Caco-2 (cell line): ENCODE measurements around the gene SEMA3F. TPM values are rescaled to one million over a fixed set of nuclear protein-coding genes. Genes with fewer than 3 reads are reported as not detected.

Experiments used
- BruUV-seq: library from RNA; stranded (reverse); fragments of 400-500 nt; replicated peaks from 2 replicates; lab custom pipeline; 2021; lab: Mats Ljungman, UMichigan
- CTCF ChIA-PET: fragments of 300-600 bp; sonication (Branson Sonifier 250); formaldehyde crosslinking; loops from one replicate; lab custom pipeline; 2022; ENCODE audit warnings: antibody characterized with exemption; lab: Charles Lee
- POLR2A ChIA-PET: fragments of 300-600 bp; sonication (Branson Sonifier 250); formaldehyde crosslinking; loops from one replicate; lab custom pipeline; 2022; ENCODE audit warnings: antibody characterized with exemption; lab: Charles Lee
- DNase-seq, 2 experiments: peaks; one replicate each; pipeline versions ENCODE4 v3.0.0 to v3.0.0-alpha.2; 2020 to 2022
- H3K27me3 ChIP-seq: replicated peaks from 2 replicates; pipeline ENCODE4 v1.6.0; 2011; ENCODE audit warnings: low read length; ENCODE audit not compliant: control insufficient read depth, insufficient read depth
- H3K36me3 ChIP-seq: 2 replicates; pipeline ENCODE4 v1.5.1; 2011; ENCODE audit warnings: low read length; ENCODE audit not compliant: control insufficient read depth, insufficient read depth
- H3K4me1 ChIP-seq: fragments of 250-450 bp; sonication (Bioruptor Pico); 2 replicates; pipeline ENCODE4 v1.5.1; 2020; ENCODE audit warnings: mild to moderate bottlenecking
- H3K4me3 ChIP-seq: 2 replicates; pipeline ENCODE4 v1.5.1; 2011; ENCODE audit warnings: low read depth, mild to moderate bottlenecking, control low read depth, low read length
- H3K9me3 ChIP-seq: fragments of 250-450 bp; sonication (Bioruptor Pico); 2 replicates; pipeline ENCODE4 v1.5.1; 2020; ENCODE audit warnings: mild to moderate bottlenecking, moderate library complexity
- H3K27ac Mint-ChIP-seq: one replicate; pipeline ENCODE4 v1.8.0; 2022; ENCODE audit warnings: mixed read lengths; ENCODE audit not compliant: unreplicated experiment
- H3K27me3 Mint-ChIP-seq: one replicate; pipeline ENCODE4 v1.8.0; 2022; ENCODE audit warnings: mixed read lengths; ENCODE audit not compliant: insufficient read depth, unreplicated experiment
- H3K36me3 Mint-ChIP-seq: one replicate; pipeline ENCODE4 v1.8.0; 2022; ENCODE audit warnings: mild to moderate bottlenecking, mixed read lengths; ENCODE audit not compliant: insufficient read depth, unreplicated experiment
- H3K4me1 Mint-ChIP-seq: one replicate; pipeline ENCODE4 v1.8.0; 2022; ENCODE audit warnings: low read depth, mixed read lengths; ENCODE audit not compliant: unreplicated experiment
- H3K4me3 Mint-ChIP-seq: one replicate; pipeline ENCODE4 v1.8.0; 2022; ENCODE audit warnings: mild to moderate bottlenecking, moderate library complexity, mixed read lengths; ENCODE audit not compliant: unreplicated experiment
- H3K9me3 Mint-ChIP-seq: one replicate; pipeline ENCODE4 v1.8.0; 2022; ENCODE audit warnings: mixed read lengths; ENCODE audit not compliant: unreplicated experiment
- intact Hi-C: fragments of 100-400 bp; cut with micrococcal nuclease; formaldehyde crosslinking; loops from one replicate; pipeline ENCODE4 v1.10.0; 2022; ENCODE audit not compliant: unreplicated experiment
- total RNA-seq: library from RNA; stranded (reverse); gene quantifications from 2 replicates; pipeline ENCODE4 v1.2.3, GENCODE V29; 2022
- TF ChIP-seq, protein P1 (sequence below), 2 experiments: fragments of 200-600 bp in 1 of 2; IDR thresholded peaks; 1 replicate in 1 of 2; 2 replicates in 1 of 2; pipeline versions ENCODE4 v1.5.1 to v1.8.0; 2011 to 2022; ENCODE audit warnings: antibody characterized with exemption in 1 of 2, control low read depth in 1 of 2, inconsistent platforms in 1 of 2, low read depth in 1 of 2, low read length in 1 of 2, mild to moderate bottlenecking in 1 of 2, moderate library complexity in 1 of 2; ENCODE audit not compliant: insufficient read depth in 1 of 2, severe bottlenecking in 1 of 2, unreplicated experiment in 1 of 2

Gene SEMA3F
- total RNA-seq, 1 experiment from 2014 or later, result 16.5 TPM

DNA sequence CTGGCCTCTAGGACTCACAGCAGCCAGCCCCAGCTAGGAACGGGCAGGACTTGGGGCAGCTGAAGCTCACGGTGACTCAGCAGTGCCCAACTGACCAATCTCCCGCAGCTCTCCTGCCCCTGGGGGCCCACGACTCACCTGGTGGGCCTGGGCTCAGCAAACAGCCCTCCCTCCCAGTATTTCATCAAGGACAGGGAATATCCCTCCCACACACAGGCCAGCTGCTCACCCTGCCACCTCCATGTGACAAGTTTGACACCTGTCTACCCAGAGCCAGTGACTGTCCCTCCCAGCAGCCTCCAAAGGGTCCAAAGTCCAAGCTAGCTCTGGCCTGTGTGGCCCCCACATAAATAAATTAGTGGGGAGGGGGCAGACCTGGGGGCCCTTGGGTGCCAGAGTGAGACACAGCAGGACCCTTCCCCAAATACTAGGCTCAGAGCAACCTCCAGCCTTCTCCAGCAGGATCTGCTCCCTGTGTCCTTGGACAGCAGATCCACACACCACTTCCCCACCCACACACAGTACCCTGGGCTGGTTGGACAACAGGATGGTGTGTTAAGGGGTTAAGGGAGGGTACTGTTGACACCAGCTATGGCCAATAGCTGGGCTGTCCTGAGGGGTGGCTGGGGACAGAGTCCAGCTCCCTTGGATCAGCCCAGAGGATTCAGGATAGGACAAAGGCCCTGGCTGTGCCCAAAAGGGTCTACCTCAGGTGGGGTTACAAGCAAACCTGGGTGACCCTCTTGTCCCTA, 40.6 kb downstream of the SEMA3F start:
- peak; percentile 50 to 65 for DNase-seq
- TF ChIP-seq, protein P1, sequence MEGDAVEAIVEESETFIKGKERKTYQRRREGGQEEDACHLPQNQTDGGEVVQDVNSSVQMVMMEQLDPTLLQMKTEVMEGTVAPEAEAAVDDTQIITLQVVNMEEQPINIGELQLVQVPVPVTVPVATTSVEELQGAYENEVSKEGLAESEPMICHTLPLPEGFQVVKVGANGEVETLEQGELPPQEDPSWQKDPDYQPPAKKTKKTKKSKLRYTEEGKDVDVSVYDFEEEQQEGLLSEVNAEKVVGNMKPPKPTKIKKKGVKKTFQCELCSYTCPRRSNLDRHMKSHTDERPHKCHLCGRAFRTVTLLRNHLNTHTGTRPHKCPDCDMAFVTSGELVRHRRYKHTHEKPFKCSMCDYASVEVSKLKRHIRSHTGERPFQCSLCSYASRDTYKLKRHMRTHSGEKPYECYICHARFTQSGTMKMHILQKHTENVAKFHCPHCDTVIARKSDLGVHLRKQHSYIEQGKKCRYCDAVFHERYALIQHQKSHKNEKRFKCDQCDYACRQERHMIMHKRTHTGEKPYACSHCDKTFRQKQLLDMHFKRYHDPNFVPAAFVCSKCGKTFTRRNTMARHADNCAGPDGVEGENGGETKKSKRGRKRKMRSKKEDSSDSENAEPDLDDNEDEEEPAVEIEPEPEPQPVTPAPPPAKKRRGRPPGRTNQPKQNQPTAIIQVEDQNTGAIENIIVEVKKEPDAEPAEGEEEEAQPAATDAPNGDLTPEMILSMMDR (IDR thresholded peaks at IDR 0.05; ENCODE audit: insufficient read depth in 1 of 2, low read depth in 1 of 2, low read length in 1 of 2, severe bottlenecking in 1 of 2, unreplicated experiment in 1 of 2), result no peak
- POLR2A ChIA-PET, result interaction anchor here (0.6 to 1.0 kb wide), 3 partner anchors 13 to 104 kb away, joined by 3 to 9 read pairs (median 4); no protein-coding TSS in a partner anchor
- Mint-ChIP-seq H3K9me3 (no peaks in the 10 kb centered on the region), H3K4me3 (no peak overlapping the region), H3K4me1 (no peaks in the 10 kb centered on the region), H3K27me3 (no peaks in the 10 kb centered on the region), H3K36me3 (no peaks in the 10 kb centered on the region), H3K27ac (no peak overlapping the region)
- CTCF ChIA-PET, result interaction anchor here (0.6 to 4.1 kb wide), 17 partner anchors 8 to 146 kb away, joined by 3 to 100 read pairs (median 7); partner anchors contain the start of genes GNAI2, SEMA3B and SLC38A3
- Histone ChIP-seq H3K4me1 (peaks cover 14% of the 10 kb centered on the region), H3K36me3 (no peaks in the 10 kb centered on the region), H3K27me3 (no peaks in the 10 kb centered on the region), H3K4me3 (no peak overlapping the region), H3K9me3 (no peaks in the 10 kb centered on the region)
- intact Hi-C loops, result loop anchor here (2.0 kb wide), 1 partner anchor 15 kb away; no protein-coding TSS in a partner anchor
- BruUV-seq, result no TSS peak

DNA sequence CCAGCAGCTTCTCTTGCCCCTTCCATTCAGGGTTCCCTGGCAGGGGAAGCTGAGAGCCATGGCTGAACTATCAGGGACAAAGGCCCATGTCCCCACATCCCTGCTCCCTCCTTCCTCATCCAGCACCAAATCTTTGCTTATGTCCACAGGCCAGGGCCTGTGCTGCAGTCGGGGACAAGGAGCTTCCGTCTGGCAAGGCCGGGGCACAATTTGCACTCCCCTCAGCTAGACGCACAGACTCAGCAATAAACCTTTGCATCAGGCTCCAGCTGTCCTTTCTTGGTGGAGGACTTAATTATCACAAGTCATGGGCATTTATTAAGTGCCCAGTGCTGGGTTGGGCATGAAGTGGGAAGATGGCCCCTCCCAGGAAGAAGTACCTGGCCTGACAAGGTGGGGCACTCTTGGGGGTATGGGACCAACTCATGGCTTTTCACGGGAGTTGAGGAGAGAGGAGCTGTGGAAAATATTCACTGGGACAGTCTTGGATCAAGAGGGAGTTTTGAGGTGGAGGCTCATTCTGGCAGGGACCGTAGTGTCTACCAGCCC, 41.2 kb downstream of the SEMA3F start:
- DNase-seq, result no peak
- intact Hi-C loops, result no loop called here
- Mint-ChIP-seq H3K27me3 (no peaks in the 10 kb centered on the region), H3K9me3 (no peaks in the 10 kb centered on the region), H3K27ac (no peak overlapping the region), H3K4me3 (no peak overlapping the region), H3K36me3 (no peaks in the 10 kb centered on the region), H3K4me1 (no peaks in the 10 kb centered on the region)
- Histone ChIP-seq H3K4me1 (peaks cover 14% of the 10 kb centered on the region), H3K9me3 (no peaks in the 10 kb centered on the region), H3K36me3 (no peaks in the 10 kb centered on the region), H3K27me3 (no peaks in the 10 kb centered on the region), H3K4me3 (no peak overlapping the region)
- ChIA-PET POLR2A (interaction anchor here (0.8 kb wide), 1 partner anchor 104 kb away, joined by 3 read pairs; no protein-coding TSS in a partner anchor), CTCF (interaction anchor here (0.6 to 4.1 kb wide), 8 partner anchors 13 to 146 kb away, joined by 3 to 100 read pairs (median 18); partner anchors contain the start of gene GNAI2)
- TF ChIP-seq, protein P1 (IDR thresholded peaks at IDR 0.05; ENCODE audit: insufficient read depth in 1 of 2, low read depth in 1 of 2, low read length in 1 of 2, severe bottlenecking in 1 of 2, unreplicated experiment in 1 of 2), result no peak
- no TSS peak for BruUV-seq

DNA sequence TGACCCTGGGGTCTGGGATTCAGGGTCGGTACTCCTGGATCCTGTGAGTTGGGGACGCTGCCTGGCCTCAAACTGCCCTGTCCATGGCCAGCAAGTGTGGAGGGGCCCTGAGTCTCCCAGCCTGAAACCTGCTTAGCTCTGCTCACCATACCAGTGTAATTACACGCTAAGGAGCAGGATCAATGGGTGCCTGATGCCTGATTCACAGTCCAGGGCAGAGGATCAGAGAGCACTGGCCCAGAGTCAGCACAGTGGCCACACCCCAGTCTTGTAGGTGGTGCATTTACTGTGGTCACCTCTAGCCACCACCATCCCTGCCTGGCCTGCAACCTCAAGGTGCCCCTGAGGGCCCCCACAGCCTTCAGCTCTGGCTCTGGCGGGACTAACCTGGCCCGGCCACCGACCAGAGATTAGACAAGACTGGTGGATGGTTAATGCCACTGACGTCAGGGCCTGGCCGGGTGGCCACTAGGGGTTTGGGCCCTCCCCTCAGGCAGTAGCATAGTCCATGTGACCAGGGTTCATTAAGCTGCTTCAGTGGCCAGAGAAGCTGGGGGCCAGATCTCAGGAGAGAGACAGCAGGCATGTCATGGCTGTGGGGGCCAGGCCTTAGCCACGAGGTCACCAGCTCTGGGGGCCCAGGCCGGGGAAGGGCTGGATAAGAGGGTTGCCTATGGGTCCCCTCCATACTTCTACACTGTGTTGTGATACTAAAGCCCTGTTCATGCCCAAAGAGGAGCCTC, 46.6 kb downstream of the SEMA3F start:
- H3K27me3 Mint-ChIP-seq, result no peaks in the 10 kb centered on the region
- H3K27ac Mint-ChIP-seq, result peak overlapping the region; percentile 24
- CTCF ChIA-PET, result interaction anchor here (0.5 to 2.4 kb wide), 5 partner anchors 10 to 81 kb away, joined by 3 to 9 read pairs (median 4); partner anchors contain the start of gene GNAT1
- no peak for DNase-seq
- H3K4me1 Mint-ChIP-seq, result peaks cover 8% of the 10 kb centered on the region
- BruUV-seq, result no TSS peak
- no peaks in the 10 kb centered on the region for H3K9me3 ChIP-seq
- H3K9me3 Mint-ChIP-seq, result no peaks in the 10 kb centered on the region
- H3K27me3 ChIP-seq, result no peaks in the 10 kb centered on the region
- H3K4me3 ChIP-seq, result no peak overlapping the region
- H3K4me1 ChIP-seq, result peaks cover 17% of the 10 kb centered on the region; the same call in 1 of the 2 replicates
- H3K4me3 Mint-ChIP-seq, result no peak overlapping the region
- no peaks in the 10 kb centered on the region for H3K36me3 Mint-ChIP-seq
- TF ChIP-seq, protein P1 (IDR thresholded peaks at IDR 0.05; ENCODE audit: insufficient read depth in 1 of 2, low read depth in 1 of 2, low read length in 1 of 2, severe bottlenecking in 1 of 2, unreplicated experiment in 1 of 2), result no peak
- intact Hi-C loops, result no loop called here
- no peaks in the 10 kb centered on the region for H3K36me3 ChIP-seq
- POLR2A ChIA-PET, result no interaction called here
